Stimulated activated CD8-positive, alpha-beta memory T cell treated with anti-CD3 and anti-CD28 coated beads, Interleukin-4, amount 100 ng/mL, for 1 hour (primary cell): ENCODE data around the gene HMG20B.
A peak's percentile ranks its signal among the peaks of the same experiment; 100 is the strongest.
"Not testable (repeated sequence)": the region's sequence is repeated elsewhere in the genome, so short reads cannot be mapped to it uniquely, and the experiment has no call there.

Source experiments
- DNase-seq, 2 donors: peaks; one replicate each; pipeline ENCODE4 v3.0.0-alpha.2; 2020; ENCODE audit warnings: low read depth in 2 of 2, low spot score in 1 of 2

The HMG20B gene

GRCh38 chr19:3555653-3556422, 16.9 kb upstream of the HMG20B start:
- DNase-seq = no peak

- DNase-seq = no peak
Observed at GRCh38 chr19:3556423-3556977, 16.2 kb upstream of the HMG20B start.

DNA sequence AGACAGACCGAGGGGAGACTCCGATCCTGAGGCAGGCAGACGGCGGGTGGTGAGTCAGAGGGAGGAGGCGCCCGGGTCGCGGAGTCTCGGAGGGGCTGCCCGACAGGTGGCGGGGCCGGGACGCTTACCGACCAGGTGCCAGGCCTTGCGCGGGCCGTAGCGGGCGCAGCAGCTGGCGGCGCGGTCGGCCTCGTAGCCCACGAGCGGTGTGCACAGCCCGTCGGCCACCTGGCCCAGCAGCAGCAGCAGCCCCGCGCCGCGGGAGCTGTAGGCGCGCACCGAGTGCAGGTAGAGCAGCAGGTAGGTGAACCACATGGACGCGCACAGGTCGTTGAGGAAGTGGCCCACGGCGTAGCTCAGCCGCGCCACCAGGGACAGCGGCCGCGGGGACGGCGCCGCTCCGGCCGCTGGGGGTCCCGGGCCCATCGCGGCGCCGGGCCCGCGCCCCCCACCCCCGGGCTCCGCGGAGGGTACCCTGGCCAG, 15.7 kb upstream of the HMG20B start:
- DNase-seq = peak in 1 of 2 donors; percentile 43

- DNase-seq = peak; percentile 82 to 91
Observed at GRCh38 chr19:3557461-3558248, 15.1 kb upstream of the HMG20B start, which contains the start of gene MFSD12. Gene MFSD12 (minus strand): TSS chr19:3557586. CDS start chr19:3557403, 183 bp downstream.

DNA sequence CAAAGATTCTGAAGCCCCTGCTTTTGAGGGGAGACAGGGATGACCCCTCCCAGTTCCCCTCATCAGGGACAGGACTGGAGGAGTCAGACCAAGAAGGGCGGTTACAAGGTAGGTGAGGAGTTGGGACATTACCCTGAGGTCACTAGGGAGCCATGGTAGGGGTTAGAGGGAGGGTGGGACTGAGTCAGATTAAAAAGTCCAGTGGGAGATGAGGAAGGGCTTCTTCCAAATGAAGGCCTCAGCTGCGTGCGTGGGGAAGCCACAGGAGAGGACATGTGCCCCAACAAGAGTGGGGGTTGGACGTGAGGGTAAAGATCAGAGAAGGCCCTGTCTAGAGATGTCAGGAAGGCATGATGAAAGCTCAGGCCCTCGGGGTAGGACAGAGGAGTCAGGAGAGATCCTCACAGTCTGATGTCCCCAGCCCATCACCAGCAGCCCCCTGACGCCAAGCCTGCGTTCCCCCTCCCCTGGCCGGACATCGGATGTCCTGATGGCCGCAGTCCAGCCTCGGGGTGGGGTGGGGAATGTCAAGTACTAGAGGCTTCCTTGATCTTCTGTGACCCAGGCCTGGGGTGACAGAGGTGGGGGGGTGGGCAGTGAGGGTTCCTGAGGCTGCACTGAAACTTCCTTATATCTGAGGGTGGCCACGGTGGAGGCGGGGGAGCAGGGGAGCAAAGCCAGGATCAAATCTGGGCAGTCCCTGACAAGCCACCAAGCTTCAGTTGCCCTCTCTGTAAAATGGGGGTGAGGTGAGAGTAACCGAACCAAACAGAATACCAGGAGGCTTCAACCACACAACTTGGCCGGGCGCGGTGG, 8.8 kb upstream of the HMG20B start:
- no peak for DNase-seq

DNA sequence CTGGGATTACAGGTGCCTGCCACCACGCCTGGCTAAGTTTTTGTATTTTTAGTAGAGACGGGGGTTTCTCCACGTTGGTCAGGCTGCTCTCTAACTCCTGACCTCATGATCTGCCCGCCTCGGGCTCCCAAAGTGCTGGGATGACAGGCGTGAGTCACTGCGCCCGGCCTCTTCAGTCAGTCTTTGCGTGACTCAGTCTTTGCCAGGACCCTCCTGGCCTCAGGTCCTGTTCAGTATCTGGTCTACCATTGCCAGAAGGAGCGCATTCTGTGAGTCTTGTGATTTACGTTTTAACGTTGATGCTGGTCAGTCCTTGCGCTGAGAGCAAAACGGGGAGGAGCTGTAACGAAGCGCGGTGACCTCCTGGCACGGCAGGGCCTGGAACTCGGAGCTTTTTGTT, 7.6 kb upstream of the HMG20B start:
- DNase-seq = no peak

- not testable (repeated sequence) for DNase-seq
Observed at GRCh38 chr19:3570042-3570441, 2.7 kb upstream of the HMG20B start.

DNA sequence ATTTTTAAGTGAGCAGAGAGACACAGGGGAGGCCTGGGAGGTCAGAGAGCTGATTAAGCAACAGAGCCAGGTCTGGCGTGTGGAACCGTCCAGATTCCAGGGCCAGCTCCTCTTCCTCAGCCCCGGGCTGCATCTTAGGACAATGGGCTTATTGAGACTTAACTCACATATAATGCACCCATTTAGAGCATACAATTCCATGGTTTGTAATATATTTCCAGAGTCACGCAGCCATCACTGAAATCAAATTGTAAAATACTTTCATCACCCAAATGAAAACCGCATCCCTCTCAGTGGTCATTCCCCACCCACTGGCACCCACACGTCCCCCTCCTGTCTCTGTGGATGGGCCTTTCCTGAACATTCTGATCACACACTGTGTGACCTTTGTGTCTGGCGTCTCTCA, 2.1 kb upstream of the HMG20B start:
- DNase-seq = no peak

GRCh38 chr19:3572132-3572854, 451 bp upstream of the HMG20B start:
- peak; percentile 97 to 98 for DNase-seq

- no peak for DNase-seq
Observed at GRCh38 chr19:3573162-3573857, 566 bp downstream of the HMG20B start.

GRCh38 chr19:3573858-3574637, 1.3 kb downstream of the HMG20B start:
- DNase-seq = peak in 1 of 2 donors; percentile 55

- no peak for DNase-seq
Observed at GRCh38 chr19:3575260-3575741, 2.6 kb downstream of the HMG20B start.

GRCh38 chr19:3575949-3576673, 3.4 kb downstream of the HMG20B start:
- DNase-seq = no peak

- DNase-seq = no peak
Observed at GRCh38 chr19:3576696-3577443, 4.1 kb downstream of the HMG20B start.

DNA sequence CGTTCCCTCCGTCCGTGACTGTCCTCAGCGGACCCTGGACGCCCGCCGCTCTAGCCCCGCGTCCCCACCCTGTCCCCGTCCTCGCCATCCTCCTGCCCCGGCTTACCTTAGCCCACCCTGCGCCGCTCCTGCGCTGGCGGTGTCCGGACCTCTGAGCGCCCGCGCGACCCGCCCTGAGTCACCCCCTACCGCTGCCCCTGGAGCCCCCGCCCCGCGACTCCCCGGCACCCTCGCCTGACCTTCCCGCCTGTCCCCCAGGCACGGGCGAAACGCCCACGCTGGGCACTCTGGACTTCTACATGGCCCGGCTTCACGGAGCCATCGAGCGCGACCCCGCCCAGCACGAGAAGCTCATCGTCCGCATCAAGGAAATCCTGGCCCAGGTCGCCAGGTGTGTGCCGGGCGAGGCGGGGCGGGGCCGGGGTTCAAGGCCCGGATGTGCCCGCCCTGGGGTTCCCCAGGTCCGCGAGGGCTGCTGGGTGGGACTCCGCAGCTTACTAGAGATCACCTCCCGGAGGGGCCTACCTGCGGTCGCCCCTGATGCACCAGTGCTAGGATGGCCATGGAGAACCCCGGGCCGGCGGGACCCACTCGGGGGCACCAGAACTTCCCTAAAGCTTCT, 5.1 kb downstream of the HMG20B start:
- DNase-seq = no peak

- DNase-seq = no peak
Observed at GRCh38 chr19:3578390-3578789, 5.6 kb downstream of the HMG20B start.
